ENCODE data around the gene CDK14.

DNA sequence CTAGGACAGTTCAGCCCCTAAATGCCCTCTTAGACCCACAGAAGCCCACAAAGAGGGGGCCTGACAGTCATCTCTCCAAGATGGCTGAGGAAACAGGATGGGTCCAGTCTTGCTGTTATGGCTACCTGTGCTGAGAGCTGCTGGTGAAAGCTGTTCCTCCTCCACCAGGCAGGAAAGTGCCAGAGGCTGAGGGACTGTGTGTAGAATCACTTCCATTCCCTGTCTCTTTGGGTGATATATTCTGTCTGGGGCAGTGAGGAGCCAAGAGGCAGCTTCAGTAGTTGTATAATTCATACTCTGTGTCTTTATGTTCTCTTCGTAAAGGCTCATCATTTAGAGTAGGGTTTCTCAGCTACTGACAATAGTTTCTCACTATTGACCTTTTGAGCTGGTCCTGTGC is 425.8 kb downstream of the CDK14 start:
- TF ChIP-seq, protein P1, sequence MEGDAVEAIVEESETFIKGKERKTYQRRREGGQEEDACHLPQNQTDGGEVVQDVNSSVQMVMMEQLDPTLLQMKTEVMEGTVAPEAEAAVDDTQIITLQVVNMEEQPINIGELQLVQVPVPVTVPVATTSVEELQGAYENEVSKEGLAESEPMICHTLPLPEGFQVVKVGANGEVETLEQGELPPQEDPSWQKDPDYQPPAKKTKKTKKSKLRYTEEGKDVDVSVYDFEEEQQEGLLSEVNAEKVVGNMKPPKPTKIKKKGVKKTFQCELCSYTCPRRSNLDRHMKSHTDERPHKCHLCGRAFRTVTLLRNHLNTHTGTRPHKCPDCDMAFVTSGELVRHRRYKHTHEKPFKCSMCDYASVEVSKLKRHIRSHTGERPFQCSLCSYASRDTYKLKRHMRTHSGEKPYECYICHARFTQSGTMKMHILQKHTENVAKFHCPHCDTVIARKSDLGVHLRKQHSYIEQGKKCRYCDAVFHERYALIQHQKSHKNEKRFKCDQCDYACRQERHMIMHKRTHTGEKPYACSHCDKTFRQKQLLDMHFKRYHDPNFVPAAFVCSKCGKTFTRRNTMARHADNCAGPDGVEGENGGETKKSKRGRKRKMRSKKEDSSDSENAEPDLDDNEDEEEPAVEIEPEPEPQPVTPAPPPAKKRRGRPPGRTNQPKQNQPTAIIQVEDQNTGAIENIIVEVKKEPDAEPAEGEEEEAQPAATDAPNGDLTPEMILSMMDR (conservative IDR thresholded peaks at IDR 0.05 in 1 of 2, IDR thresholded peaks at IDR 0.05 in 1 of 2; ENCODE audit: low read depth in 1 of 2, low read length in 2 of 2) = no peak
- TF ChIP-seq EZH2 (IDR thresholded peaks at IDR 0.05; ENCODE audit: low read length, missing control alignments) = no peak

All from fibroblast of lung (primary cell).